Keratinocyte (primary cell): ENCODE data around the gene AKNA.

Source experiments
- EZH2 ChIP-seq: IDR thresholded peaks from one replicate; pipeline ENCODE4 v1.6.1; 2012; ENCODE audit warnings: inconsistent platforms, mild to moderate bottlenecking, low read length, moderate library complexity
- TF ChIP-seq, protein P1 (sequence below), 3 experiments: IDR thresholded peaks in 1 of 3; conservative IDR thresholded peaks in 1 of 3; optimal IDR thresholded peaks in 1 of 3; 2 replicates in 2 of 3; 3 replicates in 1 of 3; pipeline versions ENCODE3 to v1.5.1; 2011; ENCODE audit warnings: low read length in 3 of 3, mild to moderate bottlenecking in 3 of 3, moderate library complexity in 2 of 3, control low read depth in 1 of 3, inconsistent platforms in 1 of 3; ENCODE audit not compliant: insufficient read depth in 2 of 3; ENCODE audit errors: extremely low read depth in 1 of 3

DNA sequence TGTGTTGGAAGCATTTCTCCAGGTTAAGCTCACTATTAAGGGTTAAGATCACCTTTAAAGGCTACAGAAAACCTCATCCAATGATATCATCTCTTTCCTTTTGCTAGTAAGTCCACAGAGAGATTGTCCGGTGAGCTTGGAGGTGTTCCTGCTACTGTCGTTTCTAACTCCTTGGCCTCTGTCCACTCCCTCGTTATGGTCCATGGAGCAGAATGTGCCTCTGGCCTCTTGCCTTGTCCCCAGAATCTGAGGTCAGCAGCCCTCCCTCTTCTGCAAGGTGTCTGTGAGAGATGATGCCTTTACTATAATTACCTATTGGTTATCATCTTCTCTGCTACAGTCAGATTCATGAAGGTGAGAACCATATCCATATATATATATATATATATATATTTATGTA, 43.1 kb downstream of the AKNA start:
- TF ChIP-seq, protein P1, sequence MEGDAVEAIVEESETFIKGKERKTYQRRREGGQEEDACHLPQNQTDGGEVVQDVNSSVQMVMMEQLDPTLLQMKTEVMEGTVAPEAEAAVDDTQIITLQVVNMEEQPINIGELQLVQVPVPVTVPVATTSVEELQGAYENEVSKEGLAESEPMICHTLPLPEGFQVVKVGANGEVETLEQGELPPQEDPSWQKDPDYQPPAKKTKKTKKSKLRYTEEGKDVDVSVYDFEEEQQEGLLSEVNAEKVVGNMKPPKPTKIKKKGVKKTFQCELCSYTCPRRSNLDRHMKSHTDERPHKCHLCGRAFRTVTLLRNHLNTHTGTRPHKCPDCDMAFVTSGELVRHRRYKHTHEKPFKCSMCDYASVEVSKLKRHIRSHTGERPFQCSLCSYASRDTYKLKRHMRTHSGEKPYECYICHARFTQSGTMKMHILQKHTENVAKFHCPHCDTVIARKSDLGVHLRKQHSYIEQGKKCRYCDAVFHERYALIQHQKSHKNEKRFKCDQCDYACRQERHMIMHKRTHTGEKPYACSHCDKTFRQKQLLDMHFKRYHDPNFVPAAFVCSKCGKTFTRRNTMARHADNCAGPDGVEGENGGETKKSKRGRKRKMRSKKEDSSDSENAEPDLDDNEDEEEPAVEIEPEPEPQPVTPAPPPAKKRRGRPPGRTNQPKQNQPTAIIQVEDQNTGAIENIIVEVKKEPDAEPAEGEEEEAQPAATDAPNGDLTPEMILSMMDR (optimal IDR thresholded peaks at IDR 0.05 in 1 of 3, IDR thresholded peaks at IDR 0.05 in 1 of 3, conservative IDR thresholded peaks at IDR 0.05 in 1 of 3; ENCODE audit: extremely low read depth in 1 of 3, insufficient read depth in 2 of 3, low read length in 3 of 3) = no peak
- TF ChIP-seq EZH2 = no peak
